Measurements from ENCODE around the gene MAMDC2.

DNA sequence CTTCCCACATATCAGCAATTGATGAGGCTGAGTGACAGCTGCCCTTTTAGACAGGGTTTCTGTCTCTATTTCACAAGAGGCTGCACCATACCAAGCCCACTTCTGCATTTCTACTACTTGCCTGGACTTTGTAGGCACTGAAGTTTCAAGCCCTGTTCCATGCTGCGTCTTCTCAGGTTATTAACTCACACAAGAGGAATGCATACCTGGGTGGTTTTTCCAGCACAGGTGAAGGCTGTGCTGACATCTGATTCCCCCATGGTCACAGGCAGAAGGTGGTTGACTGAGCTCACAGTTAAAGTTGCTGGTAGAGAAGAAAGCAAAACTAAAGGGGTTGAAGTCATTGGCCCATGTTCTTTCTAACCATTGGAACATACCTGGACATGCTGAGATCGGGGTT is 86.6 kb downstream of the MAMDC2 start:
- TF ChIP-seq POLR2A (IDR thresholded peaks at IDR 0.05; ENCODE audit: low read depth, low read length) (no peak), POLR2AphosphoS5 (IDR thresholded peaks at IDR 0.05; ENCODE audit: low read depth, low read length) (no peak), TAF1 (IDR thresholded peaks at IDR 0.05; ENCODE audit: borderline replicate concordance, low read depth, low read length) (no peak)

Data from GM12892 (cell line).